Ascending aorta (tissue), 2 donors: ENCODE measurements around the gene CLEC11A. TPM values are rescaled to one million over a fixed set of nuclear protein-coding genes. Genes with fewer than 3 reads are reported as not detected.
"Not testable (repeated sequence)": the region's sequence is repeated elsewhere in the genome, so short reads cannot be mapped to it uniquely, and the experiment has no call there.

ENCODE experiments used
- DNase-seq, 2 donors: peaks; one replicate each; pipeline ENCODE4 v3.0.0-alpha.2; 2019; ENCODE audit warnings: low spot score in 2 of 2
- H3K27ac ChIP-seq, 2 donors: fragments of 200-600 bp; sonication (generic); one replicate each; pipeline ENCODE4 v1.5.1; 2016 to 2017; ENCODE audit warnings: mild to moderate bottlenecking in 1 of 2
- H3K27me3 ChIP-seq: fragments of 200-600 bp; sonication (generic); one replicate; pipeline ENCODE4 v1.5.1; 2017
- H3K36me3 ChIP-seq, 2 donors: fragments of 200-600 bp; sonication (generic); one replicate each; pipeline ENCODE4 v1.5.1; 2016
- H3K4me1 ChIP-seq, 2 donors: fragments of 200-600 bp; sonication (generic); one replicate each; pipeline ENCODE4 v1.5.1; 2016 to 2017; ENCODE audit warnings: mild to moderate bottlenecking in 1 of 2
- H3K4me3 ChIP-seq, 2 donors: fragments of 200-600 bp; sonication (generic); one replicate each; pipeline ENCODE4 v1.5.1; 2016 to 2017; ENCODE audit warnings: mild to moderate bottlenecking in 1 of 2
- H3K9me3 ChIP-seq, 2 donors: fragments of 200-600 bp; sonication (generic); one replicate each; pipeline ENCODE4 v1.5.1; 2016
- intact Hi-C: fragments of 100-400 bp; cut with DNase I; formaldehyde crosslinking; loops from one replicate; pipeline ENCODE4 v1.15.1; 2023
- total RNA-seq: library from RNA; depleted of rRNA; stranded (reverse); fragments of >200 nt; gene quantifications from one replicate; pipeline ENCODE4 v1.1.0, GENCODE V29; 2016
- TF ChIP-seq, protein P1 (sequence below), 3 experiments: fragments of 200-600 bp in 2 of 3; fragments of 450-650 bp in 1 of 3; sonication (generic) in 2 of 3; IDR thresholded peaks; one replicate each; pipeline ENCODE4 v1.5.1; 2016 to 2019; ENCODE audit warnings: antibody characterized with exemption in 3 of 3, mild to moderate bottlenecking in 1 of 3, moderate library complexity in 1 of 3

CLEC11A gene
- total RNA-seq, 1 donor from 2014 or later = not detected

DNA sequence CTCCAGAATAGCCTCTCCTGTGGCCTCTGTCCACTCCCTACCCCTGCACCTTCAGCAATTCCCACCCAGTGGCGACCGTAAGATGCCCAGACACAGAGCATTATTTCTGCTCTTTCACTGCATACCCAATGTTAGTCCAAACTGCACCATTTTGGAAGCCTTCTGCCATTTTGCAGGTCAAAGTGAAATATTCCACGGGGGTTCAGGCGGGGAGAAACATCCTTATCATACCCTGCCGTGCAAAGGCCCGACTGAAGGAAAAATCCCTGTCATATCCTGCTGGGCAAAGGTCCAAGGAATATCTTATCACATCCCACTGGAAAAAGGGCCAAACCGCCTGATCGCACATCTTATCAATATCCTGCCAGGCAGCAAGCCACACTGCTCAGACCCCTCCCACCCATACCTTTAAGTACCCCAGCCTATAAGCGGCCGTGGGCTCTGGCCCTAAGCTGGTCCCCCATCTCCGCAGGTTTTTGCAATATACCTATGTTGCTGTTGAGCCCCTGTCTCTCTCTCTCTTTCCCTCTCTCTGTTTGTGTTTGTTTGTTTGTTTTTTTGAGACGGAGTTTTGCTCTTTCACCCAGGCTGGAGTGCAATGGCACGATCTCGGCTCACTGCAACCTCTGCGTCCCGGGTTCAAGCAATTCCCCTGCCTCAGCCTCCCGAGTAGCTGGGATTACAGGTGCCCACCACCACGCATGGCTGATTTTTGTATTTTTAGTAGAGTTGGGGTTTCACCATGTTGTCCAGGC is 18.2 kb downstream of the CLEC11A start:
- TF ChIP-seq, protein P1, sequence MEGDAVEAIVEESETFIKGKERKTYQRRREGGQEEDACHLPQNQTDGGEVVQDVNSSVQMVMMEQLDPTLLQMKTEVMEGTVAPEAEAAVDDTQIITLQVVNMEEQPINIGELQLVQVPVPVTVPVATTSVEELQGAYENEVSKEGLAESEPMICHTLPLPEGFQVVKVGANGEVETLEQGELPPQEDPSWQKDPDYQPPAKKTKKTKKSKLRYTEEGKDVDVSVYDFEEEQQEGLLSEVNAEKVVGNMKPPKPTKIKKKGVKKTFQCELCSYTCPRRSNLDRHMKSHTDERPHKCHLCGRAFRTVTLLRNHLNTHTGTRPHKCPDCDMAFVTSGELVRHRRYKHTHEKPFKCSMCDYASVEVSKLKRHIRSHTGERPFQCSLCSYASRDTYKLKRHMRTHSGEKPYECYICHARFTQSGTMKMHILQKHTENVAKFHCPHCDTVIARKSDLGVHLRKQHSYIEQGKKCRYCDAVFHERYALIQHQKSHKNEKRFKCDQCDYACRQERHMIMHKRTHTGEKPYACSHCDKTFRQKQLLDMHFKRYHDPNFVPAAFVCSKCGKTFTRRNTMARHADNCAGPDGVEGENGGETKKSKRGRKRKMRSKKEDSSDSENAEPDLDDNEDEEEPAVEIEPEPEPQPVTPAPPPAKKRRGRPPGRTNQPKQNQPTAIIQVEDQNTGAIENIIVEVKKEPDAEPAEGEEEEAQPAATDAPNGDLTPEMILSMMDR (IDR thresholded peaks at IDR 0.05) = no peak
- H3K27ac ChIP-seq = no peak overlapping the region
- H3K36me3 ChIP-seq = no peaks in the 10 kb centered on the region

DNA sequence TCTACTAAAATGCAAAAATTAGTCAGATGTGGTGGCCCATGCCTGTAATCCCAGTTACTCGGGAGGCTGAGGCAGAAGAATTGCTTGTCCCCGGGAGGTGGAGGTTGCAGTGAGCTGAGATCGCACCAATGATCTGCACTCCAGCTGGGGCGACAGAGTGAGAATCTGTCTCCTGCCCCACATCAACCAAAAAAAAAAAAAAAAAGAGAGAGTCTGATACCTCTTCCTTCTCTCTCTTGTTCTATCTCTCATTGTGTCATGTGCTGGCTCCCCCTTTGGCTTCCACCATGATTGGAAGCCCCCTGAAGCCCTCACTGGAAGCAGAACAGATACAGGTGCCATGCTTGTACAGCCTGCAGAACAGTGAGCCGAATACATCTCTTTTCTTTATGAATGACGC is 20.4 kb downstream of the CLEC11A start:
- H3K27me3 ChIP-seq = no peaks in the 10 kb centered on the region
- H3K36me3 ChIP-seq = no peaks in the 10 kb centered on the region

More for the DNA sequence above, 18.2 kb downstream of the CLEC11A start:
- no peaks in the 10 kb centered on the region for H3K27me3 ChIP-seq
- no peaks in the 10 kb centered on the region for H3K9me3 ChIP-seq
- intact Hi-C loops = no loop called here
- H3K4me1 ChIP-seq = no peaks in the 10 kb centered on the region
- no peak overlapping the region for H3K4me3 ChIP-seq
- no peak for DNase-seq

DNA sequence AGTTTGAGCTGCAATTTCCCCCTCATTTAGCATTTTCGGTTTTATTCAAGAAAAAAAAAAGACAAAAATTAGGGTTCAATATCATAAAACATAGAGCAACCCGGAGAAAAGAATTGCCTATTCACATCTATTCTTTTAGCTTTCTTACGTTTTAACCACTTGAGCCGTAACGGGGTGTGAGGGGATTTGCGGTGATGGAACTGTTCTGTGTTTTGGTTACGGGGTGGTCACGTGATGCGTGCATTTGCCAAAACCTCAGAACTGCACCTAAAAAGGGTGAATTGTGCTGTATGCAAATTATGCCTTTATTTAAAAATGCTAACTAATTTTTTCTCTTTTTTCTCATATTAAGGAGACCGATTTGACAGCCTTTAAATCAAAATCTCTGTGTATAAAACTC is 22.1 kb downstream of the CLEC11A start:
- DNase-seq = no peak
- intact Hi-C loops = no loop called here
- Histone ChIP-seq H3K27ac (no peak overlapping the region), H3K4me3 (no peak overlapping the region), H3K4me1 (no peaks in the 10 kb centered on the region), H3K9me3 (no peaks in the 10 kb centered on the region), H3K36me3 (no peaks in the 10 kb centered on the region), H3K27me3 (no peaks in the 10 kb centered on the region)
- TF ChIP-seq, protein P1 (IDR thresholded peaks at IDR 0.05) = no peak

More for the DNA sequence above, 20.4 kb downstream of the CLEC11A start:
- Histone ChIP-seq H3K27ac (no peak overlapping the region), H3K4me3 (no peak overlapping the region), H3K9me3 (no peaks in the 10 kb centered on the region), H3K4me1 (no peaks in the 10 kb centered on the region)
- DNase-seq = no peak
- intact Hi-C loops = no loop called here
- TF ChIP-seq, protein P1 (IDR thresholded peaks at IDR 0.05) = no peak

DNA sequence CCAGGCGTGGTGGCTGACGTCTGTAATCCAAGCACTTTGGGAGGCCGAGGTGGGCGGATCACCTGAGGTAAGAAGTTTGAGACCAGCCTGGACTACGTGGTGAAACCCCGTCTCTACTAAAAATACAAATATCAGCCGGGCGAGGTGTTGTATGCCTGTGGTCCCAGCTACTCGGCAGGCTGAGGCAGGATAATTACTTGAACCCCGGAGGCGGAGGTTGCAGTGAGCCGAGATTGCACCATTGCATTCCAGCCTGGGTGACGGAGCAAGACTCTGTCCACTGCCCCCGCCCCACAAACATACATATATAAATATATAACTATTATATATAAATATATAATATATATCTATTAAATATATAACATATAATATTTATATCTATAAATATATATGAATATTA is 24.0 kb downstream of the CLEC11A start:
- H3K4me3 ChIP-seq, H3K27ac ChIP-seq, H3K36me3 ChIP-seq, H3K27me3 ChIP-seq, DNase-seq, H3K9me3 ChIP-seq, H3K4me1 ChIP-seq, intact Hi-C loops: not testable (repeated sequence)

DNA sequence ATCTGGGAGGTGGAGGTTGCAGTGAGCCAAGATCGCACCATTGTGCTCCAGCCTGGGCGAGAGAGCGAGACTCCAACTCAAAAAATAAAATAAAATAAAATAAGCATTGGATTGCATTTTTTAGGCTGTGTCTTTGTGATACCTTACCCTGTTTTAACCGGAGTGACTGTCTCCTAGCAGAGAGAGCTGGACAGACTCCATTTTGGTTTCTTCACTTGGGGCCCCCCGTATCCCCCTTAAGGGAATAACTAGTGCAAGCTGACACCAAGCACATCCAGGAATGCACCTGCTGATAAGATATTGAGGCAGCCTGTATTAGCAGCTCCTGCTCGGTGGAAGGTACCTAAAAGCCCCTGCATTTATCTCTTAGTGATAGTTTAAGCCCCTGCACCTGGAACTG is 26.3 kb downstream of the CLEC11A start:
- TF ChIP-seq, protein P1 (IDR thresholded peaks at IDR 0.05) = no peak

DNA sequence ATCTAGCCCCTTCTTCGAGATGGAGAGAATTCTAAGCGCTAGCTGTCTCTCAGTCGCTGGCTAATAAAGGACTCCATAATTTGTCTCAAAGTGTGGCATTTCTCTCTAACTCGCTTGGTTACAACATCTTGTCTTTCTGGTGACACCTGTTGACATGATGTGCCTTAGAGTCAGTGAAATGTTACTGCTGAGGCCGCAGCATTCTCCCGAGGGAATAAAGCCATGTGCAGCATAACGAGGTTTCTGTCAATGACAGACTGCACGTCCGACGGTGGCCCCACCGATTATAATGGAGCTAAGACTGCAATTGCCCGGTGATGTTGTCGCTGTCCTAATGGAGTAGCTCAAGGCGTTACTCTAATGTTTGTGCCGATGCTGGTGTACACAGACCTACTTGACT is 26.8 kb downstream of the CLEC11A start:
- no peak overlapping the region for H3K4me3 ChIP-seq
- TF ChIP-seq, protein P1 (IDR thresholded peaks at IDR 0.05) = no peak
- no peaks in the 10 kb centered on the region for H3K27me3 ChIP-seq
- no peak overlapping the region for H3K27ac ChIP-seq
- DNase-seq = no peak
- H3K9me3 ChIP-seq = no peaks in the 10 kb centered on the region
- no peaks in the 10 kb centered on the region for H3K36me3 ChIP-seq
- H3K4me1 ChIP-seq = no peaks in the 10 kb centered on the region
- intact Hi-C loops = no loop called here

More for the DNA sequence above, 26.3 kb downstream of the CLEC11A start:
- H3K4me1 ChIP-seq = no peaks in the 10 kb centered on the region
- no peaks in the 10 kb centered on the region for H3K9me3 ChIP-seq
- H3K27me3 ChIP-seq = no peaks in the 10 kb centered on the region
- H3K36me3 ChIP-seq = no peaks in the 10 kb centered on the region
- intact Hi-C loops = no loop called here
- no peak overlapping the region for H3K27ac ChIP-seq
- no peak overlapping the region for H3K4me3 ChIP-seq
- no peak for DNase-seq
